WTC11 (cell line): ENCODE results near the gene ZNF354C. TPM values are rescaled to one million over a fixed set of nuclear protein-coding genes. Genes with fewer than 3 reads are reported as not detected.
A peak's percentile ranks its signal among the peaks of the same experiment; 100 is the strongest.

Experiments
- ATAC-seq: fragments of 200-7000 bp; cut with Tn5 transposase; 2 replicates; pipeline ENCODE4 v1.10.0; 2021; ENCODE audit warnings: mild to moderate bottlenecking, moderate library complexity
- CTCF ChIA-PET: fragments of 300-600 bp; sonication (Branson Sonifier 250); formaldehyde crosslinking; loops from one replicate; lab custom pipeline; 2021; ENCODE audit warnings: antibody characterized with exemption; lab: Charles Lee
- POLR2A ChIA-PET: fragments of 350-600 bp; sonication (Branson Sonifier 250); formaldehyde crosslinking; loops from one replicate; lab custom pipeline; 2021; ENCODE audit warnings: antibody characterized with exemption; lab: Charles Lee
- DNase-seq: peaks from one replicate; pipeline ENCODE4 v3.0.0; 2021; ENCODE audit warnings: low spot score
- H3K27ac Mint-ChIP-seq: 2 replicates; pipeline ENCODE4 v1.8.0; 2021; ENCODE audit warnings: mixed read lengths
- H3K27me3 Mint-ChIP-seq: 2 replicates; pipeline ENCODE4 v1.8.0; 2021; ENCODE audit warnings: low read depth, mild to moderate bottlenecking, moderate library complexity, mixed read lengths
- H3K36me3 Mint-ChIP-seq: 2 replicates; pipeline ENCODE4 v1.8.0; 2021; ENCODE audit warnings: mixed read lengths
- H3K4me1 Mint-ChIP-seq: 2 replicates; pipeline ENCODE4 v1.8.0; 2022; ENCODE audit warnings: mixed read lengths
- H3K4me3 Mint-ChIP-seq: 2 replicates; pipeline ENCODE4 v1.8.0; 2021; ENCODE audit warnings: mild to moderate bottlenecking, moderate library complexity, mixed read lengths
- H3K9me3 Mint-ChIP-seq: 2 replicates; pipeline ENCODE4 v1.8.0; 2021; ENCODE audit warnings: mixed read lengths
- ATF1 ChIP-seq: sonication (generic); formaldehyde crosslinking; IDR thresholded peaks from 2 replicates; pipeline ENCODE4 v1.8.1; 2023; ENCODE audit warnings: mild to moderate bottlenecking, moderate library complexity, missing genetic modification reagents
- EMX1 ChIP-seq: fragments of 250-450 bp; sonication (Bioruptor Pico); IDR thresholded peaks from 2 replicates; pipeline ENCODE4 v1.8.0; 2021; ENCODE audit warnings: mild to moderate bottlenecking
- GRHL2 ChIP-seq: fragments of 250-450 bp; sonication (Bioruptor Pico); IDR thresholded peaks from 2 replicates; pipeline ENCODE4 v1.8.0; 2022; ENCODE audit warnings: mild to moderate bottlenecking, moderate library complexity; ENCODE audit not compliant: insufficient replicate concordance, severe bottlenecking
- KAT7 ChIP-seq: sonication (generic); formaldehyde crosslinking; IDR thresholded peaks from 2 replicates; pipeline ENCODE4 v1.8.1; 2023; ENCODE audit warnings: missing genetic modification reagents, mild to moderate bottlenecking, borderline replicate concordance
- NFATC4 ChIP-seq: fragments of 250-450 bp; sonication (Bioruptor Pico); IDR thresholded peaks from 2 replicates; pipeline ENCODE4 v1.9.0; 2021; ENCODE audit warnings: mild to moderate bottlenecking
- NFYB ChIP-seq: sonication (generic); formaldehyde crosslinking; conservative IDR thresholded peaks from 2 replicates; pipeline ENCODE4 v1.8.0; 2022; ENCODE audit warnings: low read depth, missing genetic modification reagents
- NR1H2 ChIP-seq: sonication (generic); formaldehyde crosslinking; IDR thresholded peaks from 2 replicates; pipeline ENCODE4 v1.9.0; 2021; ENCODE audit warnings: mild to moderate bottlenecking, moderate library complexity, missing genetic modification reagents
- PRRX2 ChIP-seq: fragments of 250-450 bp; sonication (Bioruptor Pico); IDR thresholded peaks from 2 replicates; pipeline ENCODE4 v1.8.0; 2021; ENCODE audit warnings: mild to moderate bottlenecking
- RELA ChIP-seq: sonication (generic); formaldehyde crosslinking; IDR thresholded peaks from 2 replicates; pipeline ENCODE4 v1.8.1; 2022; ENCODE audit warnings: missing genetic modification reagents, mild to moderate bottlenecking, borderline replicate concordance
- SP1 ChIP-seq: sonication (generic); formaldehyde crosslinking; conservative IDR thresholded peaks from 2 replicates; pipeline ENCODE4 v1.8.1; 2022; ENCODE audit warnings: missing genetic modification reagents
- TCF7 ChIP-seq: sonication (generic); formaldehyde crosslinking; IDR thresholded peaks from 2 replicates; pipeline ENCODE4 v1.8.0; 2022; ENCODE audit warnings: mild to moderate bottlenecking, low read depth, missing genetic modification reagents, moderate library complexity
- ZNF232 ChIP-seq: sonication (generic); formaldehyde crosslinking; IDR thresholded peaks from 2 replicates; pipeline ENCODE4 v1.8.0; 2022; ENCODE audit warnings: mild to moderate bottlenecking, missing genetic modification reagents
- ZNF263 ChIP-seq: sonication (generic); formaldehyde crosslinking; IDR thresholded peaks from 2 replicates; pipeline ENCODE4 v1.8.1; 2022; ENCODE audit warnings: low read depth, mild to moderate bottlenecking, moderate library complexity, missing genetic modification reagents
- ZNF317 ChIP-seq: sonication (generic); formaldehyde crosslinking; IDR thresholded peaks from 2 replicates; pipeline ENCODE4 v1.8.1; 2023; ENCODE audit warnings: low read depth, mild to moderate bottlenecking, moderate library complexity, missing genetic modification reagents, borderline replicate concordance
- ZNF423 ChIP-seq: fragments of 250-450 bp; sonication (Bioruptor Pico); IDR thresholded peaks from 2 replicates; pipeline ENCODE4 v2.1.2; 2022; ENCODE audit warnings: mild to moderate bottlenecking, moderate library complexity
- total RNA-seq: library from RNA; stranded (reverse); gene quantifications from 3 replicates; pipeline ENCODE4 v1.2.3, GENCODE V29; 2021
- TF ChIP-seq, protein P1 (sequence below): sonication (generic); formaldehyde crosslinking; IDR thresholded peaks from 2 replicates; pipeline ENCODE4 v1.8.1; 2022; ENCODE audit warnings: missing genetic modification reagents, borderline replicate concordance
- TF ChIP-seq, protein P2 (sequence below): fragments of 250-450 bp; sonication (Bioruptor Pico); IDR thresholded peaks from 2 replicates; pipeline ENCODE4 v1.9.0; 2021; ENCODE audit warnings: moderate library complexity, mild to moderate bottlenecking, inconsistent platforms, borderline replicate concordance
- TF ChIP-seq, protein P3 (sequence below): sonication (generic); formaldehyde crosslinking; IDR thresholded peaks from 2 replicates; pipeline ENCODE4 v1.8.0; 2023; ENCODE audit warnings: missing genetic modification reagents
- TF ChIP-seq, protein P4 (sequence below): fragments of 250-450 bp; sonication (Bioruptor Pico); IDR thresholded peaks from 2 replicates; pipeline ENCODE4 v1.9.0; 2021; ENCODE audit warnings: mild to moderate bottlenecking
- TF ChIP-seq, protein P5 (sequence below): sonication (generic); formaldehyde crosslinking; IDR thresholded peaks from 2 replicates; pipeline ENCODE4 v1.8.1; 2022; ENCODE audit warnings: mild to moderate bottlenecking, moderate library complexity, missing genetic modification reagents
- TF ChIP-seq, protein P6 (sequence below): sonication (generic); formaldehyde crosslinking; IDR thresholded peaks from 2 replicates; pipeline ENCODE4 v1.8.0; 2022; ENCODE audit warnings: mild to moderate bottlenecking, missing genetic modification reagents
- TF ChIP-seq, protein P7 (sequence below): sonication (generic); formaldehyde crosslinking; IDR thresholded peaks from 2 replicates; pipeline ENCODE4 v1.8.1; 2022; ENCODE audit warnings: low read depth, missing genetic modification reagents, borderline replicate concordance

The ZNF354C gene
- total RNA-seq, 1 experiment from 2014 or later, result 7.9 TPM

DNA sequence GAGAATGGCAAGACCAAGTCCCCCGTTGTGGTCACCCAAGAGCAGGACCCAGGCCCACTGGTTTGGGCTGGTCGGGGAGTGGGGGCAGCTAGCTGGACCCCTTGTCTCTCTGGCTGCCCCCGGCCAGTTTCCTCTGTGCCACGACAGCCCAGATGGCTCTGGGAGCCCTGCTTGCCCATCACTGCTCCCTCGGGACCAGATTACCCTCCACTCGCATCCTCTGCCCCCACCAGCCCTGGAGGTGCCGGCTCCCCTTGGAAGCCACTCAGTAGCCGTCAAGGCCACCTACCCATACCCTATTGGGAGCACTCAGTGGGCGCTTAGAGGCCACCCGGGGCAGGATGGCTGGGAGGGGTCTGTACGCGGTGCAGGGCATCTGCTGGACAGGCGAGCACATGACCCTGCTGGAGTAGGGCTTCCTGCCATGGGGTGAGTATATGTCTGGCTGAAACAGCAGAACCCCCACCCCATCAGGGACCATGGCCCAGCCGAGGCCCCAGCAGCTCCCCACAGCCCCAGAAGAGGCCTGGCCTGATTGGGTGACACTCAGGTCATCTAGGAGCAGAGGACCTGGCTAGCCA is 70.0 kb downstream of the ZNF354C start:
- H3K4me3 Mint-ChIP-seq, result no peak overlapping the region
- POLR2A ChIA-PET, result no interaction called here
- peaks cover 4% of the 10 kb centered on the region; the same call in 1 of the 2 replicates for H3K9me3 Mint-ChIP-seq
- H3K27ac Mint-ChIP-seq, result no peak overlapping the region
- CTCF ChIA-PET, result no interaction called here
- no peaks in the 10 kb centered on the region for H3K27me3 Mint-ChIP-seq
- no peak for TF ChIP-seq RELA (CRISPR knock-in tag)
- no peak for TF ChIP-seq KAT7 (CRISPR knock-in tag)
- no peak for TF ChIP-seq SP1
- TF ChIP-seq, protein P1, sequence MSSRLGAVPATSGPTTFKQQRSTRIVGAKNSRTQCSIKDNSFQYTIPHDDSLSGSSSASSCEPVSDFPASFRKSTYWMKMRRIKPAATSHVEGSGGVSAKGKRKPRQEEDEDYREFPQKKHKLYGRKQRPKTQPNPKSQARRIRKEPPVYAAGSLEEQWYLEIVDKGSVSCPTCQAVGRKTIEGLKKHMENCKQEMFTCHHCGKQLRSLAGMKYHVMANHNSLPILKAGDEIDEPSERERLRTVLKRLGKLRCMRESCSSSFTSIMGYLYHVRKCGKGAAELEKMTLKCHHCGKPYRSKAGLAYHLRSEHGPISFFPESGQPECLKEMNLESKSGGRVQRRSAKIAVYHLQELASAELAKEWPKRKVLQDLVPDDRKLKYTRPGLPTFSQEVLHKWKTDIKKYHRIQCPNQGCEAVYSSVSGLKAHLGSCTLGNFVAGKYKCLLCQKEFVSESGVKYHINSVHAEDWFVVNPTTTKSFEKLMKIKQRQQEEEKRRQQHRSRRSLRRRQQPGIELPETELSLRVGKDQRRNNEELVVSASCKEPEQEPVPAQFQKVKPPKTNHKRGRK, result no peak
- TF ChIP-seq, protein P2, sequence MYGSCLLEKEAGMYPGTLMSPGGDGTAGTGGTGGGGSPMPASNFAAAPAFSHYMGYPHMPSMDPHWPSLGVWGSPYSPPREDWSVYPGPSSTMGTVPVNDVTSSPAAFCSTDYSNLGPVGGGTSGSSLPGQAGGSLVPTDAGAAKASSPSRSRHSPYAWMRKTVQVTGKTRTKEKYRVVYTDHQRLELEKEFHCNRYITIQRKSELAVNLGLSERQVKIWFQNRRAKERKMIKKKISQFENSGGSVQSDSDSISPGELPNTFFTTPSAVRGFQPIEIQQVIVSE (CRISPR knock-in tag), result no peak
- TF ChIP-seq, protein P3, sequence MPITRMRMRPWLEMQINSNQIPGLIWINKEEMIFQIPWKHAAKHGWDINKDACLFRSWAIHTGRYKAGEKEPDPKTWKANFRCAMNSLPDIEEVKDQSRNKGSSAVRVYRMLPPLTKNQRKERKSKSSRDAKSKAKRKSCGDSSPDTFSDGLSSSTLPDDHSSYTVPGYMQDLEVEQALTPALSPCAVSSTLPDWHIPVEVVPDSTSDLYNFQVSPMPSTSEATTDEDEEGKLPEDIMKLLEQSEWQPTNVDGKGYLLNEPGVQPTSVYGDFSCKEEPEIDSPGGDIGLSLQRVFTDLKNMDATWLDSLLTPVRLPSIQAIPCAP (CRISPR knock-in tag), result no peak
- TF ChIP-seq, protein P4, sequence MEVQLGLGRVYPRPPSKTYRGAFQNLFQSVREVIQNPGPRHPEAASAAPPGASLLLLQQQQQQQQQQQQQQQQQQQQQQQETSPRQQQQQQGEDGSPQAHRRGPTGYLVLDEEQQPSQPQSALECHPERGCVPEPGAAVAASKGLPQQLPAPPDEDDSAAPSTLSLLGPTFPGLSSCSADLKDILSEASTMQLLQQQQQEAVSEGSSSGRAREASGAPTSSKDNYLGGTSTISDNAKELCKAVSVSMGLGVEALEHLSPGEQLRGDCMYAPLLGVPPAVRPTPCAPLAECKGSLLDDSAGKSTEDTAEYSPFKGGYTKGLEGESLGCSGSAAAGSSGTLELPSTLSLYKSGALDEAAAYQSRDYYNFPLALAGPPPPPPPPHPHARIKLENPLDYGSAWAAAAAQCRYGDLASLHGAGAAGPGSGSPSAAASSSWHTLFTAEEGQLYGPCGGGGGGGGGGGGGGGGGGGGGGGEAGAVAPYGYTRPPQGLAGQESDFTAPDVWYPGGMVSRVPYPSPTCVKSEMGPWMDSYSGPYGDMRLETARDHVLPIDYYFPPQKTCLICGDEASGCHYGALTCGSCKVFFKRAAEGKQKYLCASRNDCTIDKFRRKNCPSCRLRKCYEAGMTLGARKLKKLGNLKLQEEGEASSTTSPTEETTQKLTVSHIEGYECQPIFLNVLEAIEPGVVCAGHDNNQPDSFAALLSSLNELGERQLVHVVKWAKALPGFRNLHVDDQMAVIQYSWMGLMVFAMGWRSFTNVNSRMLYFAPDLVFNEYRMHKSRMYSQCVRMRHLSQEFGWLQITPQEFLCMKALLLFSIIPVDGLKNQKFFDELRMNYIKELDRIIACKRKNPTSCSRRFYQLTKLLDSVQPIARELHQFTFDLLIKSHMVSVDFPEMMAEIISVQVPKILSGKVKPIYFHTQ, result no peak
- H3K36me3 Mint-ChIP-seq, result no peaks in the 10 kb centered on the region
- H3K4me1 Mint-ChIP-seq, result no peaks in the 10 kb centered on the region
- ATAC-seq (no peak), DNase-seq (no peak)

DNA sequence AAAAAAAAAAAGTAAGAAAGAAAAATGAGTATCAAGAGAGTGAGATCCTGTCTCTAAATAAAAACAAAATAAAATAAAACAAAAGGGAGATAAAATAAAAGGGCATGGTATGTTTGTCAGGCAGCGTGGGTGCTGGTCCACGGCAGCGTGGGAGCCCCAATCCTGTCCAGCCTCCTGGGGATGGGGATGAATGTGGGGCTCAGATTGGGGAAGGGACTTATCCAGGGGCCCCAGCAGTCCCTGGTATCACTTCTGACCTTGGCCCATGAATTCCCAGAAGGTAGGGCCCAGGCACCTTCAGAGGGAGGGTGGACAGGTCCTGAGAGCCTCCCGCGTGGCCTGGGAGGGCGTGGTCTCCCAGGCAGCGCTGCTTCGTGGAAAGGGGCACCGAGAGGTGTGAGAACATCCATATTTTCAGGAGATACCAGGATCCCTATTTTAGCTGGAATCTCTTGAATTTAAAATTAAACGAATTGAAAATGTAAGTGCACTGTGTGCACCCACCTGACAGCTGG is 71.2 kb downstream of the ZNF354C start:
- no peak overlapping the region for H3K4me3 Mint-ChIP-seq
- no peaks in the 10 kb centered on the region for H3K4me1 Mint-ChIP-seq
- POLR2A ChIA-PET, result no interaction called here
- H3K36me3 Mint-ChIP-seq, result no peaks in the 10 kb centered on the region
- no peak overlapping the region for H3K27ac Mint-ChIP-seq
- H3K9me3 Mint-ChIP-seq, result peaks cover 4% of the 10 kb centered on the region; the same call in 1 of the 2 replicates
- TF ChIP-seq NFATC4 (no peak), TCF7 (CRISPR knock-in tag) (no peak)
- TF ChIP-seq, all 79 proteins: peak for 0
- CTCF ChIA-PET, result interaction anchor here (0.7 kb wide), 1 partner anchor 8 kb away, joined by 3 read pairs; no protein-coding TSS in a partner anchor
- ATAC-seq (no peak), DNase-seq (peak; percentile 4)
- no peaks in the 10 kb centered on the region for H3K27me3 Mint-ChIP-seq

DNA sequence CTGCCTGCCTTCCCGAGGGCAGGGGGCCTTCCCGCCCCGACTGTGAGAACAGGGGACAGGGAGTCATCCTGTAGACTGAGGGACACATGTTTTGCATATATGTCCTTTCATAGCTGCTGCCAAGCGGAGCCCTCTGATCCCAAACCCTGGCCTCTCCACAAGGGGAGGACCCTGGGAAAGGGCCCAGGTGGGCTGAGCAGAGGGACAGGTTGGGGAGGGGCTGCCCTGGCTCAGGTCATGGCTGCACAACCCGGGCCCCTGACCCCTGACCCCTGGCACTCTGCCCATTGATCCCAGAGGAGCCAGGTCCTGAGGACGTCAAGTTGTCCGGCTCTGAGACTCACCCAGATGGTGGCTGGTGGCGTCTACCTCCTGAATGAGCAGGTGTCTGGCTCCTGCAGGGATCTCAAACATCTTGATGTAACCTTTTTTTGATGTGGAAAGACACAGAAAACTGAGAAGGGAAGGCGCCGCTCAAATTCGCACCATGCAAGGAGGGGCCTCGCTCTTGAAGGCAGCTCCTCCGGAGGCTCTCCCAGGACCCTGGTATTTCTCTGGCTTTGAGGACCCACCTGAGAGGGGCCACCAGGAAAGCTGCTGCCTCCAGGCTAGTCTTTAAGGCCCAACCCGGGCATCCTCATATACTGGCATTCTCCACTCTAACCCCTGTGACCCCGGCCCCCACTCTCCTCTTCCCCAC is 71.9 kb downstream of the ZNF354C start:
- POLR2A ChIA-PET, result no interaction called here
- peaks cover 4% of the 10 kb centered on the region; the same call in 1 of the 2 replicates for H3K9me3 Mint-ChIP-seq
- H3K27me3 Mint-ChIP-seq, result no peaks in the 10 kb centered on the region
- DNase-seq, result peak; percentile 5
- no peaks in the 10 kb centered on the region for H3K4me1 Mint-ChIP-seq
- no peak overlapping the region for H3K4me3 Mint-ChIP-seq
- no peaks in the 10 kb centered on the region for H3K36me3 Mint-ChIP-seq
- no peak overlapping the region for H3K27ac Mint-ChIP-seq
- no peak for ATAC-seq
- CTCF ChIA-PET, result no interaction called here
- no peak for TF ChIP-seq ZNF317 (CRISPR knock-in tag)
- no peak for TF ChIP-seq ZNF232 (CRISPR knock-in tag)
- TF ChIP-seq, protein P5, sequence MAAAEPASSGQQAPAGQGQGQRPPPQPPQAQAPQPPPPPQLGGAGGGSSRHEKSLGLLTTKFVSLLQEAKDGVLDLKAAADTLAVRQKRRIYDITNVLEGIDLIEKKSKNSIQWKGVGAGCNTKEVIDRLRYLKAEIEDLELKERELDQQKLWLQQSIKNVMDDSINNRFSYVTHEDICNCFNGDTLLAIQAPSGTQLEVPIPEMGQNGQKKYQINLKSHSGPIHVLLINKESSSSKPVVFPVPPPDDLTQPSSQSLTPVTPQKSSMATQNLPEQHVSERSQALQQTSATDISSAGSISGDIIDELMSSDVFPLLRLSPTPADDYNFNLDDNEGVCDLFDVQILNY (CRISPR knock-in tag), result no peak
- TF ChIP-seq GRHL2, result no peak
- TF ChIP-seq ZNF263 (CRISPR knock-in tag), result no peak
- no peak for TF ChIP-seq PRRX2
- no peak for TF ChIP-seq NR1H2 (CRISPR knock-in tag)
- no peak for TF ChIP-seq NFYB (CRISPR knock-in tag)
- TF ChIP-seq ZNF423 (CRISPR knock-in tag), result no peak
- no peak for TF ChIP-seq EMX1 (CRISPR knock-in tag)
- TF ChIP-seq TCF7 (CRISPR knock-in tag), result no peak
- no peak for TF ChIP-seq ATF1 (CRISPR knock-in tag)
- TF ChIP-seq, protein P6, sequence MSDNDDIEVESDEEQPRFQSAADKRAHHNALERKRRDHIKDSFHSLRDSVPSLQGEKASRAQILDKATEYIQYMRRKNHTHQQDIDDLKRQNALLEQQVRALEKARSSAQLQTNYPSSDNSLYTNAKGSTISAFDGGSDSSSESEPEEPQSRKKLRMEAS (CRISPR knock-in tag), result no peak
- TF ChIP-seq, protein P7, sequence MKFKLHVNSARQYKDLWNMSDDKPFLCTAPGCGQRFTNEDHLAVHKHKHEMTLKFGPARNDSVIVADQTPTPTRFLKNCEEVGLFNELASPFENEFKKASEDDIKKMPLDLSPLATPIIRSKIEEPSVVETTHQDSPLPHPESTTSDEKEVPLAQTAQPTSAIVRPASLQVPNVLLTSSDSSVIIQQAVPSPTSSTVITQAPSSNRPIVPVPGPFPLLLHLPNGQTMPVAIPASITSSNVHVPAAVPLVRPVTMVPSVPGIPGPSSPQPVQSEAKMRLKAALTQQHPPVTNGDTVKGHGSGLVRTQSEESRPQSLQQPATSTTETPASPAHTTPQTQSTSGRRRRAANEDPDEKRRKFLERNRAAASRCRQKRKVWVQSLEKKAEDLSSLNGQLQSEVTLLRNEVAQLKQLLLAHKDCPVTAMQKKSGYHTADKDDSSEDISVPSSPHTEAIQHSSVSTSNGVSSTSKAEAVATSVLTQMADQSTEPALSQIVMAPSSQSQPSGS (CRISPR knock-in tag), result no peak
